MCF 10A (cell line): ENCODE results near the gene TMEM129. TPM values are rescaled to one million over a fixed set of nuclear protein-coding genes. Genes with fewer than 3 reads are reported as not detected.
"Not testable (repeated sequence)": the region's sequence is repeated elsewhere in the genome, so short reads cannot be mapped to it uniquely, and the experiment has no call there.

ENCODE experiments used
- BruUV-seq: library from RNA; stranded (reverse); fragments of 400-500 nt; replicated peaks from 2 replicates; lab custom pipeline; 2021; lab: Mats Ljungman, UMichigan
- CTCF ChIA-PET: fragments of 300-600 bp; sonication (Branson Sonifier 250); formaldehyde crosslinking; extraction: SDS; loops from one replicate; lab custom pipeline; 2021; ENCODE audit warnings: antibody characterized with exemption, inconsistent platforms; lab: Yijun Ruan, JAX
- POLR2A ChIA-PET: fragments of 300-600, 350-650 bp; sonication (Branson Sonifier 250); formaldehyde crosslinking; extraction: SDS; loops from one replicate; lab custom pipeline; 2020; ENCODE audit warnings: antibody characterized with exemption, inconsistent platforms; lab: Yijun Ruan, JAX
- DNase-seq: peaks from one replicate; pipeline ENCODE4 v3.0.0-alpha.2; 2018; ENCODE audit not compliant: unreplicated experiment
- H3K27ac Mint-ChIP-seq: one replicate; pipeline ENCODE4 v1.8.0; 2022; ENCODE audit warnings: mild to moderate bottlenecking, low read depth, mixed read lengths; ENCODE audit not compliant: unreplicated experiment
- H3K27me3 Mint-ChIP-seq: one replicate; pipeline ENCODE4 v1.8.0; 2022; ENCODE audit warnings: mixed read lengths; ENCODE audit not compliant: insufficient read depth, unreplicated experiment
- H3K36me3 Mint-ChIP-seq: one replicate; pipeline ENCODE4 v1.8.0; 2022; ENCODE audit warnings: mild to moderate bottlenecking, moderate library complexity, mixed read lengths; ENCODE audit not compliant: insufficient read depth, unreplicated experiment
- H3K4me1 Mint-ChIP-seq: one replicate; pipeline ENCODE4 v1.8.0; 2022; ENCODE audit warnings: mixed read lengths; ENCODE audit not compliant: insufficient read depth, unreplicated experiment
- H3K4me3 Mint-ChIP-seq: one replicate; pipeline ENCODE4 v1.8.0; 2022; ENCODE audit warnings: mild to moderate bottlenecking, moderate library complexity, mixed read lengths; ENCODE audit not compliant: unreplicated experiment
- H3K9me3 Mint-ChIP-seq: one replicate; pipeline ENCODE4 v1.8.0; 2022; ENCODE audit warnings: mixed read lengths; ENCODE audit not compliant: unreplicated experiment
- CTCF ChIP-seq: fragments of 200-600 bp; IDR thresholded peaks from one replicate; pipeline ENCODE4 v1.8.0; 2022; ENCODE audit warnings: antibody characterized with exemption, mild to moderate bottlenecking; ENCODE audit not compliant: unreplicated experiment
- intact Hi-C: fragments of 100-400 bp; cut with micrococcal nuclease; formaldehyde crosslinking; loops from 2 replicates; pipeline ENCODE4 v1.14.1; 2022
- total RNA-seq: library from RNA; stranded (reverse); gene quantifications from 2 replicates; pipeline ENCODE4 v1.2.3, GENCODE V29; 2022

Gene TMEM129
- total RNA-seq, 1 experiment from 2014 or later = 38.3 TPM

GRCh38 chr4:1675802-1676137, 45.4 kb downstream of the TMEM129 start:
- ChIA-PET CTCF (interaction anchor here (1.4 kb wide), 1 partner anchor 17 kb away, joined by 4 read pairs; no protein-coding TSS in a partner anchor), POLR2A (interaction anchor here (0.7 kb wide), 1 partner anchor 17 kb away, joined by 3 read pairs; no protein-coding TSS in a partner anchor)
- no TSS peak for BruUV-seq
- DNase-seq = no peak
- Mint-ChIP-seq H3K4me3 (no peak overlapping the region), H3K27ac (no peak overlapping the region), H3K27me3 (no peaks in the 10 kb centered on the region), H3K9me3 (no peaks in the 10 kb centered on the region), H3K4me1 (no peaks in the 10 kb centered on the region), H3K36me3 (peaks cover 5% of the 10 kb centered on the region)
- intact Hi-C loops = no loop called here
- TF ChIP-seq CTCF = no peak

GRCh38 chr4:1675136-1675801, 45.9 kb downstream of the TMEM129 start:
- Mint-ChIP-seq H3K27me3 (no peaks in the 10 kb centered on the region), H3K4me3 (no peak overlapping the region), H3K4me1 (no peaks in the 10 kb centered on the region), H3K36me3 (peaks cover 5% of the 10 kb centered on the region), H3K9me3 (no peaks in the 10 kb centered on the region), H3K27ac (no peak overlapping the region)
- TF ChIP-seq CTCF = no peak
- intact Hi-C loops = no loop called here
- CTCF ChIA-PET = interaction anchor here (1.4 kb wide), 1 partner anchor 18 kb away, joined by 4 read pairs; no protein-coding TSS in a partner anchor
- POLR2A ChIA-PET = interaction anchor here (0.7 kb wide), 1 partner anchor 18 kb away, joined by 3 read pairs; no protein-coding TSS in a partner anchor
- DNase-seq = no peak
- BruUV-seq = no TSS peak

GRCh38 chr4:1674682-1675081, 46.4 kb downstream of the TMEM129 start:
- Mint-ChIP-seq H3K36me3 (peaks cover 5% of the 10 kb centered on the region), H3K27ac (no peak overlapping the region), H3K4me1 (no peaks in the 10 kb centered on the region), H3K9me3 (no peaks in the 10 kb centered on the region), H3K27me3 (no peaks in the 10 kb centered on the region), H3K4me3 (no peak overlapping the region)
- intact Hi-C loops = no loop called here
- no peak for TF ChIP-seq CTCF
- no TSS peak for BruUV-seq
- ChIA-PET CTCF (interaction anchor here (0.7 to 1.4 kb wide), 2 partner anchors 18 to 45 kb away, joined by 3 to 4 read pairs; no protein-coding TSS in a partner anchor), POLR2A (interaction anchor here (0.6 kb wide), 1 partner anchor 1262 kb away, joined by 3 read pairs; no protein-coding TSS in a partner anchor)
- DNase-seq = no peak

- Mint-ChIP-seq H3K27ac (no peak overlapping the region), H3K9me3 (no peaks in the 10 kb centered on the region), H3K36me3 (peaks cover 6% of the 10 kb centered on the region), H3K4me1 (no peaks in the 10 kb centered on the region), H3K27me3 (no peaks in the 10 kb centered on the region), H3K4me3 (no peak overlapping the region)
- no peak for TF ChIP-seq CTCF
- DNase-seq = no peak
- ChIA-PET CTCF (interaction anchor here (1.2 kb wide), 1 partner anchor 53 kb away, joined by 3 read pairs; no protein-coding TSS in a partner anchor), POLR2A (interaction anchor here (0.7 kb wide), 1 partner anchor 414 kb away, joined by 3 read pairs; no protein-coding TSS in a partner anchor)
- intact Hi-C loops = no loop called here
- no TSS peak for BruUV-seq
Measured at GRCh38 chr4:1673671-1674070, 47.5 kb downstream of the TMEM129 start.

- H3K36me3 Mint-ChIP-seq = peaks cover 11% of the 10 kb centered on the region
- H3K4me1 Mint-ChIP-seq, DNase-seq, H3K27ac Mint-ChIP-seq, H3K9me3 Mint-ChIP-seq, BruUV-seq, H3K27me3 Mint-ChIP-seq, H3K4me3 Mint-ChIP-seq, POLR2A ChIA-PET, intact Hi-C loops: not testable (repeated sequence)
- CTCF ChIA-PET = interaction anchor here (0.6 kb wide), 1 partner anchor 851 kb away, joined by 3 read pairs; no protein-coding TSS in a partner anchor
Measured at GRCh38 chr4:1671011-1671410, 50.1 kb downstream of the TMEM129 start.
